WTC11 (cell line): Measurements from ENCODE around the gene PHLDA3. TPM values are rescaled to one million over a fixed set of nuclear protein-coding genes. Genes with fewer than 3 reads are reported as not detected.

Experiments
- ATAC-seq: fragments of 200-7000 bp; cut with Tn5 transposase; 2 replicates; pipeline ENCODE4 v1.10.0; 2021; ENCODE audit warnings: mild to moderate bottlenecking, moderate library complexity
- CTCF ChIA-PET: fragments of 300-600 bp; sonication (Branson Sonifier 250); formaldehyde crosslinking; loops from one replicate; lab custom pipeline; 2021; ENCODE audit warnings: antibody characterized with exemption; lab: Charles Lee
- POLR2A ChIA-PET: fragments of 350-600 bp; sonication (Branson Sonifier 250); formaldehyde crosslinking; loops from one replicate; lab custom pipeline; 2021; ENCODE audit warnings: antibody characterized with exemption; lab: Charles Lee
- DNase-seq: peaks from one replicate; pipeline ENCODE4 v3.0.0; 2021; ENCODE audit warnings: low spot score
- H3K27ac Mint-ChIP-seq: 2 replicates; pipeline ENCODE4 v1.8.0; 2021; ENCODE audit warnings: mixed read lengths
- H3K27me3 Mint-ChIP-seq: 2 replicates; pipeline ENCODE4 v1.8.0; 2021; ENCODE audit warnings: low read depth, mild to moderate bottlenecking, moderate library complexity, mixed read lengths
- H3K36me3 Mint-ChIP-seq: 2 replicates; pipeline ENCODE4 v1.8.0; 2021; ENCODE audit warnings: mixed read lengths
- H3K4me1 Mint-ChIP-seq: 2 replicates; pipeline ENCODE4 v1.8.0; 2022; ENCODE audit warnings: mixed read lengths
- H3K4me3 Mint-ChIP-seq: 2 replicates; pipeline ENCODE4 v1.8.0; 2021; ENCODE audit warnings: mild to moderate bottlenecking, moderate library complexity, mixed read lengths
- H3K9me3 Mint-ChIP-seq: 2 replicates; pipeline ENCODE4 v1.8.0; 2021; ENCODE audit warnings: mixed read lengths
- ARID4B ChIP-seq: sonication (generic); formaldehyde crosslinking; IDR thresholded peaks from 2 replicates; pipeline ENCODE4 v1.8.0; 2023; ENCODE audit warnings: missing genetic modification reagents, mild to moderate bottlenecking, borderline replicate concordance
- CBFB ChIP-seq: sonication (generic); formaldehyde crosslinking; IDR thresholded peaks from 2 replicates; pipeline ENCODE4 v1.8.1; 2022; ENCODE audit warnings: mild to moderate bottlenecking, low read depth, missing genetic modification reagents
- E2F1 ChIP-seq: sonication (generic); formaldehyde crosslinking; IDR thresholded peaks from 2 replicates; pipeline ENCODE4 v1.8.0; 2022; ENCODE audit warnings: mild to moderate bottlenecking, missing genetic modification reagents
- EMX1 ChIP-seq: fragments of 250-450 bp; sonication (Bioruptor Pico); IDR thresholded peaks from 2 replicates; pipeline ENCODE4 v1.8.0; 2021; ENCODE audit warnings: mild to moderate bottlenecking
- FOXJ3 ChIP-seq: sonication (generic); formaldehyde crosslinking; IDR thresholded peaks from 2 replicates; pipeline ENCODE4 v1.9.0; 2021; ENCODE audit warnings: missing genetic modification reagents, mild to moderate bottlenecking, borderline replicate concordance
- FOXK1 ChIP-seq: sonication (generic); formaldehyde crosslinking; IDR thresholded peaks from 2 replicates; pipeline ENCODE4 v1.8.0; 2022; ENCODE audit warnings: mild to moderate bottlenecking, moderate library complexity, missing genetic modification reagents
- FOXP4 ChIP-seq: sonication (generic); formaldehyde crosslinking; IDR thresholded peaks from 2 replicates; pipeline ENCODE4 v1.8.0; 2022; ENCODE audit warnings: mild to moderate bottlenecking, missing genetic modification reagents
- GTF2I ChIP-seq: fragments of 250-450 bp; sonication (Bioruptor Pico); conservative IDR thresholded peaks from 2 replicates; pipeline ENCODE4 v1.4.0; 2021; ENCODE audit warnings: mild to moderate bottlenecking
- JUN ChIP-seq: sonication (generic); formaldehyde crosslinking; IDR thresholded peaks from 2 replicates; pipeline ENCODE4 v1.8.0; 2023; ENCODE audit warnings: mild to moderate bottlenecking, missing genetic modification reagents
- KAT7 ChIP-seq: sonication (generic); formaldehyde crosslinking; IDR thresholded peaks from 2 replicates; pipeline ENCODE4 v1.8.1; 2023; ENCODE audit warnings: missing genetic modification reagents, mild to moderate bottlenecking, borderline replicate concordance
- MAX ChIP-seq: sonication (generic); formaldehyde crosslinking; IDR thresholded peaks from 2 replicates; pipeline ENCODE4 v1.8.0; 2022; ENCODE audit warnings: mild to moderate bottlenecking, missing genetic modification reagents
- NFATC4 ChIP-seq: fragments of 250-450 bp; sonication (Bioruptor Pico); IDR thresholded peaks from 2 replicates; pipeline ENCODE4 v1.9.0; 2021; ENCODE audit warnings: mild to moderate bottlenecking
- PRDM15 ChIP-seq: sonication (generic); formaldehyde crosslinking; IDR thresholded peaks from 2 replicates; pipeline ENCODE4 v1.8.0; 2022; ENCODE audit warnings: missing genetic modification reagents
- TEAD1 ChIP-seq: sonication (generic); formaldehyde crosslinking; IDR thresholded peaks from 2 replicates; pipeline ENCODE4 v1.8.0; 2022; ENCODE audit warnings: mild to moderate bottlenecking, missing genetic modification reagents
- TP53 ChIP-seq: sonication (generic); formaldehyde crosslinking; IDR thresholded peaks from 2 replicates; pipeline ENCODE4 v1.8.1; 2023; ENCODE audit warnings: mild to moderate bottlenecking, missing genetic modification reagents
- USF2 ChIP-seq: sonication (generic); formaldehyde crosslinking; IDR thresholded peaks from 2 replicates; pipeline ENCODE4 v1.8.1; 2023; ENCODE audit warnings: mild to moderate bottlenecking, missing genetic modification reagents, moderate library complexity
- ZBTB21 ChIP-seq: sonication (generic); formaldehyde crosslinking; IDR thresholded peaks from 2 replicates; pipeline ENCODE4 v1.8.1; 2023; ENCODE audit warnings: mild to moderate bottlenecking, missing genetic modification reagents, borderline replicate concordance
- ZNF138 ChIP-seq: sonication (generic); formaldehyde crosslinking; conservative IDR thresholded peaks from 2 replicates; pipeline ENCODE4 v1.8.1; 2022; ENCODE audit warnings: mild to moderate bottlenecking, moderate library complexity, missing genetic modification reagents
- ZNF317 ChIP-seq: sonication (generic); formaldehyde crosslinking; IDR thresholded peaks from 2 replicates; pipeline ENCODE4 v1.8.1; 2023; ENCODE audit warnings: low read depth, mild to moderate bottlenecking, moderate library complexity, missing genetic modification reagents, borderline replicate concordance
- ZNF396 ChIP-seq: fragments of 250-450 bp; sonication (Bioruptor Pico); IDR thresholded peaks from 2 replicates; pipeline ENCODE4 v1.8.0; 2021; ENCODE audit warnings: mild to moderate bottlenecking, moderate library complexity, borderline replicate concordance
- ZNF416 ChIP-seq: fragments of 250-450 bp; sonication (Bioruptor Pico); IDR thresholded peaks from 2 replicates; pipeline ENCODE4 v1.9.0; 2021; ENCODE audit warnings: mild to moderate bottlenecking, inconsistent platforms
- ZNF425 ChIP-seq: fragments of 250-450 bp; sonication (Bioruptor Pico); conservative IDR thresholded peaks from 2 replicates; pipeline ENCODE4 v1.9.0; 2021; ENCODE audit warnings: mild to moderate bottlenecking
- total RNA-seq: library from RNA; stranded (reverse); gene quantifications from 3 replicates; pipeline ENCODE4 v1.2.3, GENCODE V29; 2021

Gene PHLDA3
- total RNA-seq, 1 experiment from 2014 or later: 95.1 TPM

- no peaks in the 10 kb centered on the region for H3K36me3 Mint-ChIP-seq
- ChIA-PET CTCF (interaction anchor here (1.0 to 4.7 kb wide), 5 partner anchors 14 to 58 kb away, joined by 4 to 40 read pairs (median 16); partner anchors contain the start of gene PHLDA3), POLR2A (interaction anchor here (0.6 kb wide), 1 partner anchor 92 kb away, joined by 7 read pairs; no protein-coding TSS in a partner anchor)
- no peak overlapping the region for H3K27ac Mint-ChIP-seq
- no peaks in the 10 kb centered on the region for H3K9me3 Mint-ChIP-seq
- no peak overlapping the region for H3K4me3 Mint-ChIP-seq
- TF ChIP-seq ZBTB21 (CRISPR knock-in tag) (no peak), FOXK1 (CRISPR knock-in tag) (no peak), FOXJ3 (CRISPR knock-in tag) (no peak), ZNF317 (CRISPR knock-in tag) (no peak), TP53 (CRISPR knock-in tag) (no peak), ZNF396 (no peak), FOXP4 (CRISPR knock-in tag) (no peak), EMX1 (CRISPR knock-in tag) (no peak), ARID4B (CRISPR knock-in tag) (no peak), NFATC4 (CRISPR knock-in tag) (no peak), ZNF138 (CRISPR knock-in tag) (no peak), TEAD1 (CRISPR knock-in tag) (no peak), GTF2I (no peak), KAT7 (CRISPR knock-in tag) (no peak), MAX (CRISPR knock-in tag) (no peak), ZNF425 (CRISPR knock-in tag) (no peak)
- no peak for DNase-seq
- H3K27me3 Mint-ChIP-seq: no peaks in the 10 kb centered on the region; the same call in 1 of the 2 replicates
- no peak for ATAC-seq
- H3K4me1 Mint-ChIP-seq: peaks cover 48% of the 10 kb centered on the region
Measured at GRCh38 chr1:201455098-201455497, 13.9 kb downstream of the PHLDA3 start.

- POLR2A ChIA-PET: no interaction called here
- DNase-seq (no peak), ATAC-seq (no peak)
- H3K4me1 Mint-ChIP-seq: peaks cover 51% of the 10 kb centered on the region
- no peak overlapping the region for H3K4me3 Mint-ChIP-seq
- H3K36me3 Mint-ChIP-seq: no peaks in the 10 kb centered on the region
- H3K27ac Mint-ChIP-seq: no peak overlapping the region
- no peaks in the 10 kb centered on the region; the same call in 1 of the 2 replicates for H3K27me3 Mint-ChIP-seq
- no peak for TF ChIP-seq PRDM15 (CRISPR knock-in tag)
- no peak for TF ChIP-seq ZNF416
- TF ChIP-seq JUN (CRISPR knock-in tag): no peak
- TF ChIP-seq CBFB: no peak
- no peak for TF ChIP-seq TEAD1 (CRISPR knock-in tag)
- TF ChIP-seq E2F1 (CRISPR knock-in tag): no peak
- TF ChIP-seq USF2 (CRISPR knock-in tag): no peak
- H3K9me3 Mint-ChIP-seq: no peaks in the 10 kb centered on the region
- CTCF ChIA-PET: interaction anchor here (1.0 to 4.7 kb wide), 4 partner anchors 14 to 58 kb away, joined by 4 to 40 read pairs (median 15); partner anchors contain the start of gene PHLDA3
Measured at GRCh38 chr1:201454608-201455007, 14.4 kb downstream of the PHLDA3 start.
